Measurements from ENCODE around the gene AVEN. TPM values are rescaled to one million over a fixed set of nuclear protein-coding genes. Genes with fewer than 3 reads are reported as not detected.

The AVEN gene
- total RNA-seq, 1 donor from 2014 or later, result 8.6 TPM

DNA sequence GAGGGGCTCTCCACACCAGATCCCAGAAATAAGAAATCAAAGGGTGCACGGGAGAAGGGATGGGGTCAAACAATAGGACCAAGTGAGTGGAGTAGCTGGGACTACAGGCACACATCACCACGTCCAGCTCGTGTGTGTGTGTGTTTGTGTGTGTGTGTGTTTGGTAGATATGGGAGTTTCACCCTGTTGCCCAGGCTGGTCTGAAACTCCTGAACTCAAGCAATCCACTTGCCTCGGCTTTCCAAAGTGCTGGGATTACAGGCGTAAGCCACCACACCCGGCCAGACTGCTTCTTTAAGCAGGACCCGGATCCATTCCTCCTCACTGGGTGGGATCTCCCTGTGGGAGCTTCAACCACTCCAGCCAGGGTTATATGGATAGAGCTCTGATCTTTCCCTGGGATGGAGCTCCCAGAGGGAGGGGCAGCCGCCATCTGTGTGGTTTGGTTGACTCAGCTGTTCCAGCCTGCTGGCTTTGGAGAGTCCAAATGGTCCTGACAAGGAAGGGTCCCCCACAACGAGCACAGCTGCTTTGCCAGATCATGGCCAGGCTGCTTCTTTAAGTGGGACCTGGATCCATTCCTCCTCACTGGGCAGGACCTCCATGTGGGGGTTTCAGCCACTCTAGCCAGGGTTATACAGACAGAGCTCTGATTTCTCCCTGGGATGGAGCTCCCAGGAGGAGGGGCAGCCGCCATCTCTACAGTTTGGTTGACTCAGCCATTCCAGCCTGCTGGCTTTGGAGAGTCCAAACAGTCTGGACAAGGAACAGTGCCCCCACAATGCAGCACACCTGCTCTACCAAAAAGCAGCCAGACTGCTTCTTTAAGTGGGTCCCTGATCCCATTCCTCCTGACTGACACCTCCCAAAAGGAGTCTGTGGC lies 9.1 kb upstream of the AVEN start:
- peaks cover 14% of the 10 kb centered on the region for H3K36me3 Mint-ChIP-seq
- H3K4me1 Mint-ChIP-seq, result no peaks in the 10 kb centered on the region
- no peak for DNase-seq (ENCODE audit: low spot score in 2 of 2, unreplicated experiment in 2 of 2)
- TF ChIP-seq, protein P1, sequence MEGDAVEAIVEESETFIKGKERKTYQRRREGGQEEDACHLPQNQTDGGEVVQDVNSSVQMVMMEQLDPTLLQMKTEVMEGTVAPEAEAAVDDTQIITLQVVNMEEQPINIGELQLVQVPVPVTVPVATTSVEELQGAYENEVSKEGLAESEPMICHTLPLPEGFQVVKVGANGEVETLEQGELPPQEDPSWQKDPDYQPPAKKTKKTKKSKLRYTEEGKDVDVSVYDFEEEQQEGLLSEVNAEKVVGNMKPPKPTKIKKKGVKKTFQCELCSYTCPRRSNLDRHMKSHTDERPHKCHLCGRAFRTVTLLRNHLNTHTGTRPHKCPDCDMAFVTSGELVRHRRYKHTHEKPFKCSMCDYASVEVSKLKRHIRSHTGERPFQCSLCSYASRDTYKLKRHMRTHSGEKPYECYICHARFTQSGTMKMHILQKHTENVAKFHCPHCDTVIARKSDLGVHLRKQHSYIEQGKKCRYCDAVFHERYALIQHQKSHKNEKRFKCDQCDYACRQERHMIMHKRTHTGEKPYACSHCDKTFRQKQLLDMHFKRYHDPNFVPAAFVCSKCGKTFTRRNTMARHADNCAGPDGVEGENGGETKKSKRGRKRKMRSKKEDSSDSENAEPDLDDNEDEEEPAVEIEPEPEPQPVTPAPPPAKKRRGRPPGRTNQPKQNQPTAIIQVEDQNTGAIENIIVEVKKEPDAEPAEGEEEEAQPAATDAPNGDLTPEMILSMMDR (IDR thresholded peaks at IDR 0.05; ENCODE audit: unreplicated experiment), result no peak
- H3K4me3 Mint-ChIP-seq, result no peak overlapping the region
- no peak overlapping the region for H3K27ac Mint-ChIP-seq
- H3K9me3 Mint-ChIP-seq, result peaks cover 35% of the 10 kb centered on the region
- H3K27me3 Mint-ChIP-seq (ENCODE audit: low read depth), result no peaks in the 10 kb centered on the region

DNA sequence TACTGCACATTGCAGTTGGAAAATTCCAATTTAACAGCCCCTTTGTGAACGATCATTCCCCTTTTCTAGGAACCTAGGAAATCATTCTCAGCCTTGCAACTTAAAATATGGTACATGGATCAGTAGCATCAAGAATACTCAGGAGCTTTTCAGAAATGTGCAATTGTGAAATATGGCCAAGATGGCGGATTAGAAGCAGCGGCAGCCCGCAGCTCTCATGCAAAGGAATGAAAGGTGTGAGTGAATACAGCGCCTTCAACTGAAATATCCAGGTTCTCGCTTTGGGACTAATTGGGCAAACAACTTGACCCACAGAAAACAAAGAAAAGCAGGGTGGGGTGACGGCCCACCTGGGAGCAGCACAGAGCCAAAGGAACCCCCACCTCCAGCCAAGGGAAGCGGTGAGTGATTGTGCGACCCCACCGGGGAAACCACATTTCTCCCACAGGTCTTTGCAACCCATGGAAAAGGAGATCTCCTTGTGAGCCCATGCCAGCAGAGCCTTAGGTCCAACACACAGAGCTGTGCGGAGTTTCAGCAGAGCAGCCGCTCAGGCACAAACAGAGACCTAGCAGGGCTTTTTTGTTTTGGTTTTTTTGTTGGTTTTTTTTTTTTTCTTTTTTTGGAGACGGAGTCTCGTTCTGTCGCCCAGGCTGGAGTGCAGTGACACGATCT lies 7.6 kb upstream of the AVEN start:
- Mint-ChIP-seq H3K27me3 (ENCODE audit: low read depth) (no peaks in the 10 kb centered on the region), H3K4me1 (no peaks in the 10 kb centered on the region), H3K27ac (no peak overlapping the region), H3K36me3 (peaks cover 14% of the 10 kb centered on the region), H3K9me3 (peaks cover 24% of the 10 kb centered on the region), H3K4me3 (no peak overlapping the region)
- DNase-seq (ENCODE audit: low spot score in 2 of 2, unreplicated experiment in 2 of 2), result no peak
- TF ChIP-seq, protein P1 (IDR thresholded peaks at IDR 0.05; ENCODE audit: unreplicated experiment), result no peak

DNA sequence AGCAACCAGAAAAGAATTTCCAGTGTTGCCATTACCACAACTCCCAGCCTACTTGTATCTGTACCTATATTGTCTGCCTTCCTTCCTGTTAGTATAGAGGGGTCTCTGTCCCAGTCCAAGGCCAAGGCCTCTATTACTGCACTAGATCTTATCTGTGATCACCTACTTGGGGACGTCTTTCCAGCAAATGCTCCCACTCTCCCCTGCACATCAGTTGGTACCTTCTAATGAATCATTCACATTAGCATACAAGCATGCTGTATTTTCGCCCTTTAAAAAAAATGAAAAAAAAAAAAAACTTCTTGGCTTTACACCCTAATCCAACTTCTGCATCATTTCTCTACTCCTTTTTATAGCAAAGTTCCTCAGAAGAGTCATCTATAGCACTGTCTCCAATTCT lies 4.8 kb upstream of the AVEN start:
- TF ChIP-seq, protein P1 (IDR thresholded peaks at IDR 0.05; ENCODE audit: unreplicated experiment), result no peak
- Mint-ChIP-seq H3K27ac (no peak overlapping the region), H3K9me3 (peaks cover 2% of the 10 kb centered on the region), H3K27me3 (ENCODE audit: low read depth) (no peaks in the 10 kb centered on the region), H3K36me3 (no peaks in the 10 kb centered on the region), H3K4me3 (no peak overlapping the region), H3K4me1 (peaks cover 10% of the 10 kb centered on the region)
- DNase-seq (ENCODE audit: low spot score in 2 of 2, unreplicated experiment in 2 of 2), result no peak

DNA sequence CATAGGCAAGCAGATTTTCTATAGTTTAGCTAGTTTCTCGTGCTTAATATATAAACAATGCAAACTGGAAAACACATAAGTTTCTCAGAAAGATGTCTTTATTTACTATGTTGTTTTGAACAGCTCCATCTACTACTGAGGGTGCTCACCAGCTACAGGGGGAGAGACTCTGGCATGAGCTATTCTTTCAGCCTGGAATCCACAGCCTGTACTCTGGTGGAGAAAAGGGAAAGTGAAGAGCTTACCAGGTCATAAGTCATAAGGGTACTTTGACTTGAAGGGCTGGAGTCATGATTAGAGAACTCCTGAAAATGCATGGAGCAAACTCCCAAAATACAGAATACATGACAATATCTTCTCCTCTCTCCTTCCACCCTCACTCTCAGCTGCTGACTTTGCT lies 4.4 kb upstream of the AVEN start:
- H3K27me3 Mint-ChIP-seq (ENCODE audit: low read depth), result no peaks in the 10 kb centered on the region
- H3K4me1 Mint-ChIP-seq, result peaks cover 10% of the 10 kb centered on the region
- no peaks in the 10 kb centered on the region for H3K9me3 Mint-ChIP-seq
- TF ChIP-seq, protein P1 (IDR thresholded peaks at IDR 0.05; ENCODE audit: unreplicated experiment), result no peak
- no peak overlapping the region for H3K27ac Mint-ChIP-seq
- no peak overlapping the region for H3K4me3 Mint-ChIP-seq
- no peak for DNase-seq (ENCODE audit: low spot score in 2 of 2, unreplicated experiment in 2 of 2)
- no peaks in the 10 kb centered on the region for H3K36me3 Mint-ChIP-seq

DNA sequence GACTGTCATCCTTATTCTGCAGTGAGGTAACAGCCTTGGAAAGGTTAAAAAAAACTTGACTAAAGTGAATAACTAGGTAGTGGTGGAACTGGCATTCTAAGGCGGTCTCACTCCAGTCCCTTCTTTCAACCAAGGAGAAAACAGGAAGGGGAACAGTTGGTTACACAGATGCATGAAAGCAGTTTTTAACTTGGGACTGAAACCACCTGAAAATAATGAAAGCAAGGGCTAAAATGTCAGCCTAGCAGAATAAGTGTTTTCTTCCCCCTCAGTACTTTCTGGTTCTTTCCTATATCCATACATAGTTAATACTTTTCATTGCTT lies 748 bp upstream of the AVEN start:
- H3K9me3 Mint-ChIP-seq, result no peaks in the 10 kb centered on the region
- H3K4me3 Mint-ChIP-seq, result peak overlapping the region; percentile 82
- H3K36me3 Mint-ChIP-seq, result no peaks in the 10 kb centered on the region
- no peak for DNase-seq (ENCODE audit: low spot score in 2 of 2, unreplicated experiment in 2 of 2)
- H3K27ac Mint-ChIP-seq, result peak overlapping the region; percentile 72
- TF ChIP-seq, protein P1 (IDR thresholded peaks at IDR 0.05; ENCODE audit: unreplicated experiment), result no peak
- H3K27me3 Mint-ChIP-seq (ENCODE audit: low read depth), result no peaks in the 10 kb centered on the region
- H3K4me1 Mint-ChIP-seq, result peaks cover 15% of the 10 kb centered on the region

Data from mesothelial cell of epicardium (in vitro differentiated cells).